ENCODE results near the gene GRPR.
"Not testable (repeated sequence)": the region's sequence is repeated elsewhere in the genome, so short reads cannot be mapped to it uniquely, and the experiment has no call there.

GRPR gene

DNA sequence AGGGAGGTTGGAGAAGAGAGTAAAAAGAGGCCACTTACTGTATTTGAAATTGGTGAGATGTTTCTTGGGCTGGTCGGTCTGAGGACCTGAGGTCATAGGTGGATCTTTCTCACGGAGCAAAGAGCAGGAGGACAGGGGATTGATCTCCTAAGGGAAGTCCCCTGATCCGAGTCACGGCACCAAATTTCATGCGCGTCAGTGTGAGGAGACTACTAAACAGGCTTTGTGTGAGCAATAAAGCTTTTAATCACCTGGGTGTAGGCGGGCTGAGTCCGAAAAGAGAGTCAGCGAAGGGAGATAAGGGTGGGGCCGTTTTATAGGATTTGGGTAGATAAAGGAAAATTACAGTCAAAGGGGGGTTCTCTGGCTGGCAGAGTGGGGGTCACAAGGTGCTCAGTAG, 60.5 kb downstream of the GRPR start:
- not testable (repeated sequence) for DNase-seq (ENCODE audit: low read depth)

GRCh38 chrX:16185725-16186136, 62.4 kb downstream of the GRPR start:
- DNase-seq (ENCODE audit: low read depth) = peak; percentile 19

GRCh38 chrX:16186380-16187007, 63.1 kb downstream of the GRPR start:
- no peak for DNase-seq (ENCODE audit: low read depth)

DNA sequence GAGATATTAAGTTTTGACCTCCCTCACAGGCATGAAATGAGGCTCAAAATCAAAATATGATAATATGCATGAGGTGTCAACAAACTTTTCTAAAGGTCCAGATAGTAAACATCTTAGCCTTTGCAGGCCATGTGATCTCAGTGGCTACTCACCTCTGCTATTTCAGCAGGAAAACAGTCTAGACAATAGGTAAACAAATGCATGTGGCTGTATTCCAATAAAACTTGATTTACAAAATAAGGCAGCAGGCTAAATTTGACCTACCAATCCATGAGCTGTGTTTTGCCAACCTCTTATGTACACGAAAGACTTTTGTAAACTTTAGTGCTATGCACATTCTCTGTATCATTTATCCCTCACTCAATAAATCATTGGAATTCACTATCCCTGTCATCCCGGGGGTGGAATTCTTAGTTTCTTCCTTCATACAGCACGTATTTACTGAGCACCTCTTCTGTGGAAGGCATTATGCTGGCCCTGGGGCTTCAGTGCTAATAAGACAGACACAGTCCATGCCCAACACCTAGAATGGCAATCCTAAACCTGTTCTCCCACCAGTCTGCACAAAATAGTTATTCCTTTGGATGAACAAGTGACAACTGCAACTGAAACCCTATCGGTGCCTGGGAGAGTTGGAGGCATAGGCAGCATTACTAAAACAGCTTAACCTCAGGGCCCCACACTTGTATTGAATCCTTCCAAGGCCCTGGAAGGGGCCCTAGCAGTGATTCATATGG, 63.8 kb downstream of the GRPR start:
- DNase-seq (ENCODE audit: low read depth) = no peak

DNA sequence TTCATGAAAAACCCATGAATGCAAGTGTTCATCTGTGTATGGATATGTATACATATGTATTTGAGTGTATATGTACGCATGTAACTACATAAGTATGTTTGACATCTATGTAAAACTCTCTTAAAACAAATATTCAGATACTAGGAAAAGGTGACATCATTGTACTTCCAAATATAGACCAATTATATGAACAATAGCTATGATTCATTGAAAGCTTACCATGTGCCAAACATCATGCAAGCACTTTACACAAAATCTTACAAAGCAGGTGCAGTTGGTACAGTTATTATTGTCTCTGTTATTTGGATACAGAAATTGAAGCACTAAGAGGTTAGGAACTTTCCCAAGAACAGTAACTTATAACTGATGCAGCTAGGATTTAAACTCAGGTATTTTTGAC, 65.3 kb downstream of the GRPR start:
- no peak for DNase-seq (ENCODE audit: low read depth)

GRCh38 chrX:16191605-16192004, 68.2 kb downstream of the GRPR start:
- no peak for DNase-seq (ENCODE audit: low read depth)

GRCh38 chrX:16196829-16197228, 73.5 kb downstream of the GRPR start:
- DNase-seq (ENCODE audit: low read depth) = no peak

GRCh38 chrX:16199343-16199742, 76.0 kb downstream of the GRPR start:
- DNase-seq (ENCODE audit: low read depth) = no peak

GRCh38 chrX:16202943-16203342, 79.6 kb downstream of the GRPR start:
- DNase-seq (ENCODE audit: low read depth) = no peak
